Suprapubic skin (tissue), 3 donors: ENCODE measurements around the gene FKBP8.

Experiments used
- CTCF ChIP-seq, 2 donors: fragments of 200-600 bp in 1 of 2; fragments of 450-650 bp in 1 of 2; sonication (generic) in 1 of 2; IDR thresholded peaks; one replicate each; pipeline ENCODE4 v1.5.1; 2016 to 2019; ENCODE audit warnings: antibody characterized with exemption in 2 of 2, mild to moderate bottlenecking in 1 of 2, moderate library complexity in 1 of 2
- POLR2A ChIP-seq, 2 donors: fragments of 450-650 bp; IDR thresholded peaks; one replicate each; pipeline ENCODE4 v1.6.1; 2017; ENCODE audit warnings: antibody characterized with exemption in 2 of 2, mild to moderate bottlenecking in 2 of 2, moderate library complexity in 2 of 2

DNA sequence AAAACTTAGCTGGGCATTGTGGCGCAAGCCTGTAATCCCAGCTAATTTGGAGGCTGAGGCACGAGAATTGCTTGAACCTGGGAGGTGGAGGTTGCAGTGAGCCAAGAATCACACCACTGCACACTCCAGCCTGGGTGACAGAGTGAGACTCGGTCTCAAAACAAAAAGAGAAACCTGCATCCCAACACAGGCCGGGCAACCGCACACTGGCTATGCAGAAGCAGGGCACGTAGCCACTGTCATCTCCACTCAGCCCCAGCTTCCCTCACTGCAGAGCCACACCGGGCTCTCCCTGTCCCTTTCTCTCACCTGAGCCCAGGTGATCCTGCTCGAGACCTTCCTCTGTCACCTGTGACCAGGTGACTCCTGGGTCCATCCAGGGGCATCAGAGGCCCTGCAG is 33.2 kb downstream of the FKBP8 start:
- TF ChIP-seq POLR2A (IDR thresholded peaks at IDR 0.05), result no peak
- TF ChIP-seq CTCF (IDR thresholded peaks at IDR 0.05), result no peak
